Adrenal gland (tissue), 5 donors: ENCODE measurements around the gene SPIRE1.

ENCODE experiments used
- CTCF ChIP-seq, 6 experiments: fragments of 450-650 bp in 4 of 6; fragments of 200-600 bp in 2 of 6; sonication (generic) in 1 of 6; IDR thresholded peaks; 1 replicate in 5 of 6; 2 replicates in 1 of 6; pipeline versions ENCODE4 v1.5.1 to v1.8.0; 2016 to 2021; ENCODE audit warnings: antibody characterized with exemption in 6 of 6, mild to moderate bottlenecking in 2 of 6, moderate library complexity in 1 of 6
- POLR2A ChIP-seq, 2 donors: fragments of 450-650 bp; IDR thresholded peaks; one replicate each; pipeline ENCODE4 v1.6.1; 2017; ENCODE audit warnings: antibody characterized with exemption in 2 of 2, mild to moderate bottlenecking in 2 of 2, moderate library complexity in 1 of 2
- donor health status: DM: no; HTN: no; CAD: no.

GRCh38 chr18:12423393-12423792, 234.5 kb downstream of the SPIRE1 start:
- no peak for TF ChIP-seq CTCF (IDR thresholded peaks at IDR 0.05)
- no peak for TF ChIP-seq POLR2A (IDR thresholded peaks at IDR 0.05)
